IMR-90 (cell line): Measurements from ENCODE around the gene FAM53B. TPM values are rescaled to one million over a fixed set of nuclear protein-coding genes. Genes with fewer than 3 reads are reported as not detected.
A peak's percentile ranks its signal among the peaks of the same experiment; 100 is the strongest.

ENCODE experiments used
- ATAC-seq: fragments of 200-7000 bp; cut with Tn5 transposase; 2 replicates; pipeline ENCODE4 v1.9.1; 2020; ENCODE audit warnings: low read depth, mild to moderate bottlenecking, moderate library complexity
- BruUV-seq: library from RNA; stranded (reverse); fragments of 400-500 nt; replicated peaks from 2 replicates; lab custom pipeline; 2021; lab: Mats Ljungman, UMichigan
- CTCF ChIA-PET: fragments of 300-600 bp; formaldehyde crosslinking; extraction: SDS; loops from one replicate; lab custom pipeline; 2021; ENCODE audit warnings: antibody characterized with exemption; lab: Yijun Ruan, JAX
- POLR2A ChIA-PET: fragments of 300-600 bp; sonication (Branson Sonifier 250); formaldehyde crosslinking; loops from one replicate; lab custom pipeline; 2022; ENCODE audit warnings: antibody characterized with exemption; ENCODE audit not compliant: unreplicated experiment; lab: Charles Lee
- DNase-seq: peaks from one replicate; pipeline ENCODE4 v3.0.0; 2013
- H2AFZ ChIP-seq: replicated peaks from 2 replicates; pipeline ENCODE3; 2013; ENCODE audit warnings: low read length, mild to moderate bottlenecking; ENCODE audit not compliant: poor library complexity
- H2AK5ac ChIP-seq: 2 replicates; pipeline ENCODE4 v1.6.1; 2013; ENCODE audit warnings: low read depth, low read length, inconsistent platforms
- H2AK9ac ChIP-seq: replicated peaks from 2 replicates; pipeline ENCODE3; 2013; ENCODE audit warnings: mild to moderate bottlenecking, low read depth, low read length, moderate library complexity; ENCODE audit not compliant: poor library complexity
- H2BK120ac ChIP-seq: 2 replicates; pipeline ENCODE4 v1.6.1; 2013; ENCODE audit warnings: low read depth, low read length, inconsistent platforms
- H2BK15ac ChIP-seq: 3 replicates; pipeline ENCODE4 v1.6.1; 2013; ENCODE audit warnings: low read depth, low read length, inconsistent platforms
- H2BK20ac ChIP-seq: 2 replicates; pipeline ENCODE4 v1.6.1; 2013; ENCODE audit warnings: low read depth, mild to moderate bottlenecking, inconsistent platforms, low read length, moderate library complexity
- H2BK5ac ChIP-seq: 2 replicates; pipeline ENCODE4 v1.6.1; 2013; ENCODE audit warnings: mild to moderate bottlenecking, low read depth, low read length, inconsistent platforms; ENCODE audit not compliant: poor library complexity, severe bottlenecking
- H3K14ac ChIP-seq: replicated peaks from 2 replicates; pipeline ENCODE4 v1.6.1; 2013; ENCODE audit warnings: low read depth, low read length, inconsistent platforms
- H3K18ac ChIP-seq: 2 replicates; pipeline ENCODE4 v1.6.1; 2013; ENCODE audit warnings: low read depth, low read length, control low read depth
- H3K23ac ChIP-seq: 2 replicates; pipeline ENCODE4 v1.6.1; 2013; ENCODE audit warnings: low read depth, low read length, inconsistent platforms
- H3K27ac ChIP-seq: 2 replicates; pipeline ENCODE4 v1.5.1; 2013; ENCODE audit warnings: mild to moderate bottlenecking, control low read depth, low read length; ENCODE audit not compliant: insufficient read depth
- H3K27me3 ChIP-seq: 2 replicates; pipeline ENCODE4 v1.6.1; 2013; ENCODE audit warnings: low read length; ENCODE audit not compliant: control insufficient read depth, insufficient read depth
- H3K36me3 ChIP-seq: 2 replicates; pipeline ENCODE4 v1.6.1; 2013; ENCODE audit warnings: low read length, mixed read lengths; ENCODE audit not compliant: control insufficient read depth, insufficient read depth
- H3K4ac ChIP-seq: 2 replicates; pipeline ENCODE4 v1.6.1; 2013; ENCODE audit warnings: low read depth, low read length, inconsistent platforms
- H3K4me1 ChIP-seq: 2 replicates; pipeline ENCODE4 v1.6.1; 2013; ENCODE audit warnings: low read length, mixed read lengths; ENCODE audit not compliant: control insufficient read depth, insufficient read depth
- H3K4me2 ChIP-seq: 2 replicates; pipeline ENCODE4 v1.6.1; 2013; ENCODE audit warnings: low read depth, mild to moderate bottlenecking, control low read depth, low read length, moderate library complexity
- H3K4me3 ChIP-seq: 2 replicates; pipeline ENCODE4 v1.5.1; 2013; ENCODE audit warnings: low read depth, mild to moderate bottlenecking, control low read depth, low read length, moderate library complexity; ENCODE audit not compliant: insufficient read depth
- H3K56ac ChIP-seq: 2 replicates; pipeline ENCODE4 v1.6.1; 2013; ENCODE audit warnings: low read length, inconsistent platforms; ENCODE audit not compliant: insufficient read depth; ENCODE audit errors: extremely low read depth
- H3K79me1 ChIP-seq, 2 experiments: 2 replicates each; pipeline ENCODE4 v1.6.1; 2013; ENCODE audit warnings: low read length in 2 of 2, inconsistent platforms in 1 of 2, low read depth in 1 of 2
- H3K9ac ChIP-seq: 2 replicates; pipeline ENCODE4 v1.6.1; 2013; ENCODE audit warnings: low read depth, low read length, control low read depth
- H3K9me1 ChIP-seq: 2 replicates; pipeline ENCODE4 v1.6.1; 2013; ENCODE audit warnings: low read length, inconsistent platforms; ENCODE audit not compliant: insufficient read depth
- H3K9me3 ChIP-seq: 2 replicates; pipeline ENCODE4 v1.6.1; 2013; ENCODE audit warnings: low read length; ENCODE audit not compliant: control insufficient read depth, insufficient read depth
- H4K20me1 ChIP-seq: 2 replicates; pipeline ENCODE4 v1.6.1; 2013; ENCODE audit warnings: low read length, inconsistent platforms; ENCODE audit not compliant: insufficient read depth
- H4K5ac ChIP-seq: 2 replicates; pipeline ENCODE4 v1.6.1; 2013; ENCODE audit warnings: mild to moderate bottlenecking, low read depth, low read length, control low read depth
- H4K8ac ChIP-seq, 2 experiments: 2 replicates each; pipeline ENCODE4 v1.6.1; 2013; ENCODE audit warnings: low read depth in 2 of 2, low read length in 2 of 2, control low read depth in 1 of 2, inconsistent platforms in 1 of 2
- H4K91ac ChIP-seq: 2 replicates; pipeline ENCODE4 v1.6.1; 2013; ENCODE audit warnings: low read depth, low read length, inconsistent platforms; ENCODE audit not compliant: insufficient read depth
- CEBPB ChIP-seq: IDR thresholded peaks from 2 replicates; pipeline ENCODE4 v1.6.1; 2012; ENCODE audit warnings: low read depth, low read length, improper control_type of control experiment
- CHD1 ChIP-seq: IDR thresholded peaks from 2 replicates; pipeline ENCODE4 v1.6.1; 2012; ENCODE audit warnings: low read depth, low read length, improper control_type of control experiment
- FOS ChIP-seq: fragments of 150-350 bp; IDR thresholded peaks from 2 replicates; pipeline ENCODE4 v1.6.1; 2016; ENCODE audit warnings: low read depth, low read length
- MAFK ChIP-seq: IDR thresholded peaks from 2 replicates; pipeline ENCODE4 v1.6.1; 2012; ENCODE audit warnings: low read depth, low read length, improper control_type of control experiment
- NFE2L2 ChIP-seq: fragments of 150-350 bp; IDR thresholded peaks from 2 replicates; pipeline ENCODE4 v1.6.1; 2016; ENCODE audit warnings: low read depth, mild to moderate bottlenecking, low read length
- POLR2A ChIP-seq: IDR thresholded peaks from 2 replicates; pipeline ENCODE4 v1.6.1; 2012; ENCODE audit warnings: mild to moderate bottlenecking, low read depth, low read length
- RAD21 ChIP-seq: IDR thresholded peaks from 2 replicates; pipeline ENCODE4 v1.6.1; 2012; ENCODE audit warnings: low read length, improper control_type of control experiment
- RCOR1 ChIP-seq: IDR thresholded peaks from 2 replicates; pipeline ENCODE4 v1.6.1; 2012; ENCODE audit warnings: mild to moderate bottlenecking, low read length, improper control_type of control experiment; ENCODE audit not compliant: insufficient replicate concordance
- RFX5 ChIP-seq: IDR thresholded peaks from 2 replicates; pipeline ENCODE4 v1.8.0; 2012; ENCODE audit warnings: low read depth, mild to moderate bottlenecking, low read length, moderate library complexity
- WGBS, 2 experiments: methylation state at CpG; one replicate each; pipeline versions ENCODE4 v1.1.5 to v1.1.7; 2013; ENCODE audit warnings: missing lambda C conversion rate in 2 of 2; ENCODE audit not compliant: insufficient read length in 1 of 2; ENCODE audit errors: extremely low coverage in 2 of 2; 5-methylcytosine and 5-hydroxymethylcytosine counted together
- dilution Hi-C: fragments of 300-500 bp; cut with HindIII; formaldehyde crosslinking; loops from one replicate; pipeline ENCODE4 v1.14.3; 2018; ENCODE audit warnings: low sequenced_read_pairs; ENCODE audit not compliant: unreplicated experiment
- in situ Hi-C: fragments of 300-500 bp; cut with MboI; formaldehyde crosslinking; loops from 3 replicates; pipeline ENCODE4 v1.14.3; 2019; ENCODE audit warnings: low sequenced_read_pairs, inconsistent platforms, mixed read lengths
- intact Hi-C: fragments of 100-400 bp; cut with micrococcal nuclease; formaldehyde crosslinking; loops from 2 replicates; pipeline ENCODE4 v1.10.0; 2022
- polyA plus RNA-seq, 3 experiments: library from polyadenylated mRNA; depleted of rRNA; stranded (reverse); fragments of >200 nt; gene quantifications; 2 replicates each; pipeline ENCODE4 v1.2.3, GENCODE V29; 2012; ENCODE audit warnings: low replicate concordance in 1 of 3
- total RNA-seq: library from RNA; depleted of rRNA; stranded (reverse); fragments of >200 nt; gene quantifications from 2 replicates; pipeline ENCODE4 v1.2.3, GENCODE V29; 2012
- TF ChIP-seq, protein P1 (sequence below): fragments of 150-350 bp; IDR thresholded peaks from 2 replicates; pipeline ENCODE4 v1.6.1; 2016; ENCODE audit warnings: low read depth, mild to moderate bottlenecking, low read length, moderate library complexity, borderline replicate concordance

FAM53B gene
- total and polyA plus RNA-seq, 2 of the 4 experiments (the other 2 are of a cell fraction): 3.8 to 5.7 TPM

- ATAC-seq (no peak), DNase-seq (peak; percentile 13)
- H3K4me3 ChIP-seq: no peak overlapping the region
- H2AFZ ChIP-seq: no peak overlapping the region
- peaks cover 15% of the 10 kb centered on the region for H3K36me3 ChIP-seq
- no peaks in the 10 kb centered on the region; the same call in 1 of the 2 replicates for H4K20me1 ChIP-seq
- H2AK9ac ChIP-seq: peak overlapping the region; percentile 50
- no peak overlapping the region for H4K8ac ChIP-seq
- whole genome bisulfite sequencing, 2 experiments: 87% methylated on average over 9 of the region's 11 CpGs; no CpG with 5 or more reads in 1 of the 2 experiments
- no peak overlapping the region for H3K14ac ChIP-seq
- in situ Hi-C loops (no loop called here), dilution Hi-C loops (no loop called here), intact Hi-C loops (no loop called here)
- TF ChIP-seq RCOR1: no peak
- TF ChIP-seq, protein P1, sequence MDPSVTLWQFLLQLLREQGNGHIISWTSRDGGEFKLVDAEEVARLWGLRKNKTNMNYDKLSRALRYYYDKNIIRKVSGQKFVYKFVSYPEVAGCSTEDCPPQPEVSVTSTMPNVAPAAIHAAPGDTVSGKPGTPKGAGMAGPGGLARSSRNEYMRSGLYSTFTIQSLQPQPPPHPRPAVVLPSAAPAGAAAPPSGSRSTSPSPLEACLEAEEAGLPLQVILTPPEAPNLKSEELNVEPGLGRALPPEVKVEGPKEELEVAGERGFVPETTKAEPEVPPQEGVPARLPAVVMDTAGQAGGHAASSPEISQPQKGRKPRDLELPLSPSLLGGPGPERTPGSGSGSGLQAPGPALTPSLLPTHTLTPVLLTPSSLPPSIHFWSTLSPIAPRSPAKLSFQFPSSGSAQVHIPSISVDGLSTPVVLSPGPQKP: no peak
- no peak for TF ChIP-seq NFE2L2
- TF ChIP-seq MAFK: no peak
- no peak for TF ChIP-seq CHD1
- no peak for TF ChIP-seq RAD21
- TF ChIP-seq CEBPB: no peak
- TF ChIP-seq POLR2A: no peak
- no peak for TF ChIP-seq FOS
- no peak for TF ChIP-seq RFX5
- no peak overlapping the region for H2BK120ac ChIP-seq
- H2BK15ac ChIP-seq: no peak overlapping the region
- H4K91ac ChIP-seq: no peak overlapping the region
- no peak overlapping the region for H3K56ac ChIP-seq
- H3K27ac ChIP-seq: no peak overlapping the region
- H4K5ac ChIP-seq: no peak overlapping the region
- CTCF ChIA-PET: no interaction called here
- no peak overlapping the region for H3K9ac ChIP-seq
- H3K4me2 ChIP-seq: no peak overlapping the region
- H3K79me1 ChIP-seq: peaks cover 0 to 4% of the 10 kb centered on the region in 2 experiments; a peak in 1 of 4 replicates
- H3K23ac ChIP-seq: no peak overlapping the region; the same call in 1 of the 2 replicates
- H3K9me3 ChIP-seq: no peaks in the 10 kb centered on the region
- H2AK5ac ChIP-seq: no peak overlapping the region
- H2BK20ac ChIP-seq: no peak overlapping the region
- peaks cover 14% of the 10 kb centered on the region; the same call in 1 of the 2 replicates for H3K9me1 ChIP-seq
- H2BK5ac ChIP-seq: no peak overlapping the region
- no peaks in the 10 kb centered on the region for H3K27me3 ChIP-seq
- no peak overlapping the region for H3K4ac ChIP-seq
- H3K18ac ChIP-seq: no peak overlapping the region
- BruUV-seq: no TSS peak
- POLR2A ChIA-PET: no interaction called here
- H3K4me1 ChIP-seq: no peaks in the 10 kb centered on the region
These were observed 54.2 kb downstream of the FAM53B start for GRCh38 chr10:124689911-124690498.
